ENCODE measurements around the gene SIRT5. TPM values are rescaled to one million over a fixed set of nuclear protein-coding genes. Genes with fewer than 3 reads are reported as not detected.

The SIRT5 gene
- polyA plus RNA-seq, 3 donors: 16.9 to 24.9 (median 23.8) TPM

- no peak for DNase-seq
Measured at GRCh38 chr6:13581700-13582229, 7.4 kb downstream of the SIRT5 start.

- DNase-seq: no peak
Measured at GRCh38 chr6:13586603-13587542, 12.5 kb downstream of the SIRT5 start.

GRCh38 chr6:13589801-13590200 is 15.4 kb downstream of the SIRT5 start:
- no peak for DNase-seq

DNA sequence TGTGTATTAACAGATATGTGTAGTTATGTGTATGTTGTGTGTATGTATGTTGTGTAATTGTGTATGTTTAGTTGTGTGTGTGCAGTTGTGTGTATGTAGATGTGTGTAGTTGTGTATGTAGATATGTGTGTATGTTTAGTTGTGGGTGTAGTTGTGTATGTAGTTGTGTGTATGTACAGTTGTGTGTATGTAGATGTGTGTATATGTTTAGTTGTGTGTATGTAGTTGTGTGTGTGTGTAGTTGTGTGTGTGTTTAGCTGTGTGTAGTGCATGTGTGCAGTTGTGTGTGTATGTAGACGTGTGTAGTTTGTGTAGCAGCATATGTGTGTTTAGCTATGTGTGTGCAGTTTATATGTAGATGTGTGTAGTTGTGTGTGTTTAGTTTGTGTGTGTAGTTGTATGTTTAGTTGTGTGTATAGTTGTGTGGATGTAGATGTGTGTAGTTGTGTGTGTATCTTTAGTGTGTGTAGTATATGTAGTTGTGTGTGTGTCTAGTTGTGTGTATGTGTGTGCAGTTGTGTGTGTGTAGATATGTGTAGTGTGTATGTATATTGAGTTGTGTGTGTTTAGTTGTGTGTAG is 16.3 kb downstream of the SIRT5 start:
- no peak for DNase-seq

DNA sequence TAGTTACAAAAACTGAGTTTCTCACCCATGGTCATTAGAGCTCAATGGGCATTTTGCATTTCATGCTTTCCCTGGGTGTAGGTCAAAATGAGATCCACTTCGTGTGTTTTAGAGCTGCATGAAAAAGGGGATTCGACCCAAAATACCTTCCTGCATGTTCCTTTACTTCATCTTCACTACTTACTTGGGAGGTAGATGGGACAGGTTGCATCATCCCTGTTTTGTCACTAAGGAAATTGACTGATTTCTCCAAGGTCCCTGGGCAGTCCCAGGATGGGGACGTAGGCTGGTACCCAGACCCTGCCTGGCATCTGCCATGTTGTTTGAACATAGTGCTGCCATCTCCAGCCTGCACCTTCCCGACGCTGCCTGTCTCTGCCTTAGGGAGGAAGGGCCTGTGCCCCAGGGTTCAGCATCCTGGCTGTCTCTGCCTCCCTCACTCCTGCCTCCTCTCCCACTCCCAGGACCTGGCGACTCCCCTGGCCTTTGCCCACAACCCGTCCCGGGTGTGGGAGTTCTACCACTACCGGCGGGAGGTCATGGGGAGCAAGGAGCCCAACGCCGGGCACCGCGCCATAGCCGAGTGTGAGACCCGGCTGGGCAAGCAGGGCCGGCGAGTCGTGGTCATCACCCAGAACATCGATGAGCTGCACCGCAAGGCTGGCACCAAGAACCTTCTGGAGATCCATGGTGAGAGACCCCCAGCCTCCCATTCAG is 17.0 kb downstream of the SIRT5 start:
- no peak for DNase-seq

- DNase-seq: no peak
Measured at GRCh38 chr6:13593103-13593502, 18.7 kb downstream of the SIRT5 start.

DNA sequence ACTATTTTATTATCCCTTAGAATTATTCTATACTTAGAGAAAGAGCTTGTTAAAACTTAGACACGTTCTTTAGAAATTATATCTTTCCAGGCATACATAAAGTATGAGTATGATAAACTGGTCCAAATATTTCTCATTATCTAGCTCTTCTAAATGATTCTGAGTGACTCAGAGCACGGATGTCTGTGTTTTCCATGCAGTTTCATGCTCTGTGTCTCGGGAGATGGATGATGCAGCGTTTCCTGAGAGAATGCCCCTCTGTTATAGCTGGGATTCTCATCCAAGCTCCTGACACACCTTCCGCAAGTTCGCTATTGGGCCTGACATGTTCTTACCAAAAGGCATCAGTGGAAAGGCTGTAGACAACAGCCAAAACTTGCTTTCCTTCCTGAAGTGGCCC is 19.3 kb downstream of the SIRT5 start:
- DNase-seq: no peak

DNA sequence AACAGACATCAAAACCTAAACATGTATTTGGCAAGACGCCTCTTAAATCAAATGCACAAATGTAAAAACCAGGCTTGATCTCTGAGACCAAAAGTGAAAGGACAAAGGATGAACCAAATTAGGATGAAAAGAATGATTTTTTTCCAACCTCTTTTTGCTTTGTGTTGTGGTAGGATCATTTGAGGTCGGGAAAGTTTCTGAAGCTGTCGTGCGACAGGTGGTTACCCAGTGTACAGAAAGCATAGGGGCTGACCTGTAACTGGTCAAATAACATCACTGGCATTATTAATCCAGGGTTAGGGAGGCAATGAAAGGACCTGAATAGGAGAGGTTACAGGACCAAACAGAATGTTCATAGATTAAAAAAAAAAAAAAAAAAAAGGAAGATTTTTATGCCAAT is 22.7 kb downstream of the SIRT5 start:
- DNase-seq: no peak

GRCh38 chr6:13600036-13600435 is 25.6 kb downstream of the SIRT5 start:
- no peak for DNase-seq

GRCh38 chr6:13604135-13604534 is 29.7 kb downstream of the SIRT5 start:
- no peak for DNase-seq

DNA sequence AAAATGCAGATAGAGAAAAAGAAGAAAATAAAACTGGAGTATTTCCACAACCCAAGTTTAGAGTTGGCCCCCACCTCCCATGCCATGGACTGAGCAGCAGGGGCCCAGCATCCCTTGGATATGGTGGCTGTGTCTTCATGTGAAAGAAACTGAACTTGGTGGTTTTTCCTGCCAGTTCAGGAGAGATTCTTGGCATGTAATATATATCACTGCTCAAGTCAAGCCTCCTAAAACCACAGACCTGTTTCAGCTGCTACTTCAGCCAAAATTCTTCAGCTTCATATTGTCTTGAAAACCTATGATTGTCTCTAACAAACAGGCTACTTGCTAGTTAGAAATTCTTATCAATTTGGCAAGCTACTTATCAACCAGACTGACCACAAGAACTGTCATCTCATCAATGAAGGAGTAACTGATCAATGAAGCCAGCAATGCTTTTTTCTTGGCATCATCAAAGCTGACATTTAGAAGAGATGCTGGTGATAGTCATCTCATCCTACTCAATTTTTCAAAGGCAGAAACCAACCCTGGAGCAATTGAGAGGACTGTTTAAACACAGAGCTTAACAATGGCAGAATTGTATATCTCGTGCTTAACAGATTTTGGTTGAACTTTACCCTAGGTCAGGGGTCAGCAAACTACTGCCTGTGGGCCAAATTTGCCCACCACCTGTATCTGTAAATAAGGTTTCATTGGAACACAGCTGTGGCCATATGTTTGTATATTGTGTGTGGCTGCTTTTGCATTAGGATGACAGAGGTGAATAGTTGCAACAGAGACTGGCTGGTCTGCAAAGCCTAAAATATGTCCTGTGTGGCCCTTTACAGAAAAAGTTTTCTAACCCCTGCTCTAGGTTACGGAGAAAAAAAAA is 30.4 kb downstream of the SIRT5 start:
- no peak for DNase-seq

- DNase-seq: no peak
Measured at GRCh38 chr6:13605634-13606033, 31.2 kb downstream of the SIRT5 start.

GRCh38 chr6:13611715-13612114 is 37.3 kb downstream of the SIRT5 start:
- no peak for DNase-seq

DNA sequence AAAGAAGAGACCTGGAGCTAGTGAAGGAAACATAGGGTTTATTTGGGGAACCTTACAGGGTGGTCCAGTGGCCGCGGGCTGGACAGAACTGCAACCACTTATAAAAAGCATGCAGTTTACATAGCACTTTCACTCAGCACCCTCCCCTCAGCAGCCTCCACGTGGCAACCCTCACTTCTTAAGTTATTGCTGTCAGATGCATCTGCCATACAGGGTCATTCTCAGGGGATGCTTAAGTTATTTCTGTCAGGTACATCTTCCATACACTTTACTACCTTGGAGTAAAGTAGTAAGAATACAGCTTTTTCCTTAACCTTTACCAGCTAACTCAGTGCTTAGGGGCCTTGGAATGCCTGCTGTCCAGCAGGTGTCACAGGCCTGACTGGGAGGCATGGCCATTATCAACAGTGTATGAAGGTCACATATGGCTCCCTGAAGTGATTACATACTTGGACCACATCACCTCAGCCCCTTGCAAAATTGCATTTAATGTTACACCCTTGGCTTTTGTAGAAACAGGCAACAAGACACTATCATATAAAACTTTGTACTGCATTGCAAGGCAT is 38.7 kb downstream of the SIRT5 start:
- DNase-seq: no peak

- DNase-seq: no peak
Measured at GRCh38 chr6:13614126-13614925, 39.9 kb downstream of the SIRT5 start.

DNA sequence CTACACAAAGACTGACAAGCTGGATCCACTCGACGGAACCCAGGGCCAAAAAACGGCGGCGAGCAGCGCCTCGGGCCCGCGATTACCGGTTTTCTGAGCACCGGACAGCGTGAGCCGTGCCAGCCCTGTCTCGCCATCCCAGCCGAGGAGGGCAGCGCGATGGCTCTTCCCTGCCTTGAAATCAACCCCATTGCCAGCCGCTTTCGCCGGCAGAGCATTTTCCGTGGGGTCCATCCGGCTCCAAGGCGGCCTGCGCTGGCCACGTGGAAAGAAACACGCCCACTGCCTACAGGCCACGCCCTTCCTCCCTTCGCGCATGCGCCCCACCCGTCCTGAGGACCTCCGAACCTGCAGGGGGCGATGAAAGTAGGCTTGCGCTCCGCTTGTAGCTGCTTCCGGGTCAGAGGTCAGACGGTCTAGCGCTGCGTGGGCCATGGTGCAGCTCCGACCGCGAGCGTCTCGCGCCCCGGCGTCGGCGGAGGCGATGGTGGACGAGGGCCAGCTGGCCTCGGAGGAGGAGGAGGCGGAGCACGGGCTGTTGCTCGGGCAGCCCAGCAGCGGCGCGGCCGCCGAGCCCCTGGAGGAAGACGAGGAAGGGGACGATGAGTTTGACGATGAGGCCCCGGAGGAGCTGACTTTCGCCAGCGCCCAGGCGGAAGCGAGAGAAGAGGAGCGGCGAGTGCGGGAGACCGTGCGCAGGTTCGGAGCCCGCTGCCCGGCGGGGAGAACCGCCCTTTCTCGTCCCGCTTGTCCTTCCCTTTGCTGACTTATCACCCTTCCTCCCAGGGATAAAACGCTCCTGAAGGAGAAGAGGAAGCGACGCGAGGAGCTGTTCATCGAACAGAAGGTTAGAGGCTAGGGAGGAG is 40.8 kb downstream of the SIRT5 start, which contains the start of gene NOL7:
TSS of gene NOL7 (plus strand) at position 410 of the 866 bp plus-strand sequence. CDS start at position 434, 24 bp downstream.
- DNase-seq: peak; percentile 98

DNA sequence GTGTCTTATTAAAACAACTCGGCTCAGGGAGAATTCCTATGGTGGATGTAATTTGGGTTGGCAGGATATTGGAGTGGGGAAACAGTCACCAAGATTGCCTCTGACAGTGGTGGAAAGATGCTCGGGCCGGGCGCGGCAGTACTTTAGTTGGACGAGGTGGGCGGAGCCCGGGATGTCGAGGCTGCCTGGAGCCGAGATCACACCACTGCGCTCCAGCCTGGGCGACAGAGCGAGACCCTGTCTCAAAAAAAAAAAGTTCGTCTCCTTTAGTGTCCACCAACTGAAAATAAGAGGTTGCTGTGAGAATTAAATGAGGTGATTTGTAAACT is 41.4 kb downstream of the SIRT5 start:
- DNase-seq: peak; percentile 43

GRCh38 chr6:13617066-13617465 is 42.7 kb downstream of the SIRT5 start:
- DNase-seq: no peak

GRCh38 chr6:13624871-13625288 is 50.5 kb downstream of the SIRT5 start:
- DNase-seq: peak; percentile 15

Measured in renal pelvis (tissue), 4 donors.